ENCODE data around the gene TMPRSS9.

- TF ChIP-seq GATA3 (IDR thresholded peaks at IDR 0.05; ENCODE audit: low read depth, low read length) (no peak), GATA2 (IDR thresholded peaks at IDR 0.05; ENCODE audit: low read depth, low read length) (no peak)
Measured at GRCh38 chr19:2323707-2324106, 36.4 kb upstream of the TMPRSS9 start.

Measured in SH-SY5Y (cell line).